H1 (cell line): Measurements from ENCODE around the gene STARD13. TPM values are rescaled to one million over a fixed set of nuclear protein-coding genes. Genes with fewer than 3 reads are reported as not detected.

ENCODE experiments used
- CTCF ChIA-PET: fragments of 300-600 bp; sonication (Branson Sonifier 250); formaldehyde crosslinking; loops from one replicate; lab custom pipeline; 2021; ENCODE audit not compliant: partially characterized antibody; lab: Charles Lee
- POLR2A ChIA-PET: fragments of 300-600 bp; sonication (Branson Sonifier 250); formaldehyde crosslinking; loops from one replicate; lab custom pipeline; 2021; ENCODE audit warnings: inconsistent platforms; ENCODE audit not compliant: partially characterized antibody; lab: Charles Lee
- DNase-seq, 2 experiments: peaks; one replicate each; pipeline versions ENCODE4 v3.0.0 to v3.0.0-alpha.2; 2010 to 2022; ENCODE audit warnings: low spot score in 2 of 2, low read depth in 1 of 2, mixed read lengths in 1 of 2
- FAIRE-seq: peaks from 2 replicates; lab custom pipeline; 2011; peaks lifted over from hg19 to GRCh38; lab: Jason Lieb, UNC
- H2AFZ ChIP-seq: 2 replicates; pipeline ENCODE4 v1.8.1; 2012; ENCODE audit warnings: low read length, inconsistent platforms
- H2AK5ac ChIP-seq: 2 replicates; pipeline ENCODE4 v1.6.1; 2013; ENCODE audit warnings: low read depth, low read length
- H2BK120ac ChIP-seq: replicated peaks from 2 replicates; pipeline ENCODE3; 2013; ENCODE audit warnings: low read depth, low read length, inconsistent platforms
- H2BK12ac ChIP-seq: 2 replicates; pipeline ENCODE4 v1.6.1; 2013; ENCODE audit warnings: low read depth, low read length
- H2BK15ac ChIP-seq: 2 replicates; pipeline ENCODE4 v1.6.1; 2013; ENCODE audit warnings: low read length
- H2BK20ac ChIP-seq: 2 replicates; pipeline ENCODE4 v1.6.1; 2013; ENCODE audit warnings: low read length
- H2BK5ac ChIP-seq: 2 replicates; pipeline ENCODE4 v1.6.1; 2013; ENCODE audit warnings: low read depth, low read length
- H3K14ac ChIP-seq: 2 replicates; pipeline ENCODE4 v1.6.1; 2013; ENCODE audit warnings: inconsistent platforms; ENCODE audit not compliant: insufficient read length
- H3K18ac ChIP-seq: 2 replicates; pipeline ENCODE4 v1.6.1; 2013; ENCODE audit warnings: low read length; ENCODE audit errors: extremely low read depth
- H3K23ac ChIP-seq: 2 replicates; pipeline ENCODE4 v1.6.1; 2013; ENCODE audit warnings: inconsistent platforms; ENCODE audit not compliant: insufficient read length
- H3K23me2 ChIP-seq: 2 replicates; pipeline ENCODE4 v1.6.1; 2013; ENCODE audit warnings: low read depth, low read length
- H3K27ac ChIP-seq: 2 replicates; pipeline ENCODE4 v1.6.1; 2011; ENCODE audit warnings: low read depth, low read length, inconsistent platforms
- H3K27me3 ChIP-seq, 4 experiments: replicated peaks in 1 of 4; 1 replicate in 1 of 4; 2 replicates in 3 of 4; pipeline versions ENCODE4 v1.6.1 to v1.8.1; 2011 to 2013; ENCODE audit warnings: low read length in 3 of 4, mild to moderate bottlenecking in 3 of 4, inconsistent platforms in 2 of 4, mixed read lengths in 2 of 4, moderate library complexity in 1 of 4; ENCODE audit not compliant: control insufficient read depth in 3 of 4, insufficient read depth in 3 of 4; ENCODE audit errors: extremely low read depth in 1 of 4
- H3K36me3 ChIP-seq, 4 experiments: 2 replicates each; pipeline versions ENCODE4 v1.6.1 to v1.8.1; 2011 to 2013; ENCODE audit warnings: mild to moderate bottlenecking in 4 of 4, low read length in 3 of 4, moderate library complexity in 2 of 4, control low read depth in 1 of 4, inconsistent platforms in 1 of 4; ENCODE audit not compliant: insufficient read depth in 4 of 4, control insufficient read depth in 2 of 4
- H3K4ac ChIP-seq: replicated peaks from 2 replicates; pipeline ENCODE3; 2013; ENCODE audit warnings: low read length, low read depth, mixed read lengths, inconsistent platforms; ENCODE audit not compliant: insufficient read length
- H3K4me1 ChIP-seq, 4 experiments: replicated peaks in 1 of 4; 1 replicate in 1 of 4; 2 replicates in 3 of 4; pipeline versions ENCODE4 v1.6.1 to v1.8.1; 2011 to 2013; ENCODE audit warnings: low read length in 3 of 4, inconsistent platforms in 2 of 4, mixed read lengths in 1 of 4; ENCODE audit not compliant: insufficient read depth in 4 of 4, control insufficient read depth in 3 of 4
- H3K4me2 ChIP-seq, 2 experiments: 2 replicates each; pipeline versions ENCODE4 v1.6.1 to v1.8.1; 2011 to 2013; ENCODE audit warnings: low read depth in 2 of 2, low read length in 2 of 2, control low read depth in 1 of 2, inconsistent platforms in 1 of 2, mild to moderate bottlenecking in 1 of 2; ENCODE audit not compliant: insufficient read depth in 1 of 2
- H3K4me3 ChIP-seq, 4 experiments: fragments of 200-600, 300-600 bp in 1 of 4; sonication (generic), shearing (Covaris generic), sonication (Bioruptor Twin) in 1 of 4; 2 replicates each; pipeline versions ENCODE4 v1.5.1 to v1.8.1; 2011 to 2016; ENCODE audit warnings: low read length in 4 of 4, low read depth in 3 of 4, control low read depth in 2 of 4, inconsistent platforms in 2 of 4, mild to moderate bottlenecking in 2 of 4, mixed read lengths in 1 of 4, moderate library complexity in 1 of 4; ENCODE audit not compliant: insufficient read depth in 2 of 4; ENCODE audit errors: extremely low read depth in 1 of 4
- H3K56ac ChIP-seq: replicated peaks from 2 replicates; pipeline ENCODE3; 2013; ENCODE audit warnings: low read depth, mild to moderate bottlenecking, mixed read lengths, low read length, inconsistent platforms; ENCODE audit not compliant: insufficient read length
- H3K79me1 ChIP-seq: 2 replicates; pipeline ENCODE4 v1.6.1; 2013; ENCODE audit warnings: low read depth, low read length, control low read depth
- H3K79me2 ChIP-seq, 2 experiments: 2 replicates each; pipeline versions ENCODE4 v1.6.1 to v1.8.1; 2012 to 2013; ENCODE audit warnings: low read length in 2 of 2, mild to moderate bottlenecking in 2 of 2, inconsistent platforms in 1 of 2; ENCODE audit not compliant: insufficient read depth in 2 of 2, control insufficient read depth in 1 of 2
- H3K9ac ChIP-seq, 4 experiments: replicated peaks in 1 of 4; 1 replicate in 1 of 4; 2 replicates in 3 of 4; pipeline versions ENCODE4 v1.6.1 to v1.8.1; 2011 to 2013; ENCODE audit warnings: low read depth in 3 of 4, low read length in 3 of 4, control low read depth in 2 of 4, mild to moderate bottlenecking in 2 of 4, moderate library complexity in 2 of 4, inconsistent platforms in 1 of 4; ENCODE audit errors: extremely low read depth in 1 of 4
- H3K9me3 ChIP-seq, 2 experiments: 2 replicates each; pipeline versions ENCODE4 v1.6.1 to v1.8.1; 2012 to 2013; ENCODE audit warnings: mild to moderate bottlenecking in 2 of 2, moderate library complexity in 2 of 2, control low read depth in 1 of 2, inconsistent platforms in 1 of 2, low read depth in 1 of 2, low read length in 1 of 2, mixed read lengths in 1 of 2; ENCODE audit not compliant: insufficient read depth in 2 of 2
- H4K20me1 ChIP-seq, 2 experiments: replicated peaks in 1 of 2; 2 replicates each; pipeline versions ENCODE3 to v1.8.1; 2011 to 2013; ENCODE audit warnings: inconsistent platforms in 2 of 2, low read length in 2 of 2, mild to moderate bottlenecking in 1 of 2; ENCODE audit not compliant: insufficient read depth in 2 of 2, control insufficient read depth in 1 of 2
- H4K5ac ChIP-seq: 2 replicates; pipeline ENCODE4 v1.6.1; 2013; ENCODE audit warnings: low read length, low read depth, mixed read lengths, inconsistent platforms; ENCODE audit not compliant: insufficient read length
- H4K8ac ChIP-seq: 2 replicates; pipeline ENCODE4 v1.8.0; 2013; ENCODE audit warnings: mild to moderate bottlenecking, moderate library complexity, low read length, inconsistent platforms; ENCODE audit not compliant: insufficient read depth; ENCODE audit errors: extremely low read depth
- H4K91ac ChIP-seq: replicated peaks from 2 replicates; pipeline ENCODE3; 2013; ENCODE audit warnings: low read length, mixed read lengths, inconsistent platforms; ENCODE audit not compliant: insufficient read length
- ATF2 ChIP-seq: IDR thresholded peaks from 2 replicates; pipeline ENCODE4 v1.6.1; 2012; ENCODE audit warnings: low read length, inconsistent platforms
- E2F6 ChIP-seq: IDR thresholded peaks from 2 replicates; pipeline ENCODE4 v1.6.1; 2012; ENCODE audit warnings: inconsistent platforms
- FOSL1 ChIP-seq: IDR thresholded peaks from 2 replicates; pipeline ENCODE4 v1.6.1; 2011; ENCODE audit warnings: mild to moderate bottlenecking, low read depth, low read length, moderate library complexity; ENCODE audit not compliant: insufficient read depth
- MAFK ChIP-seq: IDR thresholded peaks from 2 replicates; pipeline ENCODE4 v1.6.1; 2012; ENCODE audit warnings: low read depth, mild to moderate bottlenecking, improper control_type of control experiment, low read length
- POU5F1 ChIP-seq: IDR thresholded peaks from 2 replicates; pipeline ENCODE4 v1.6.1; 2011; ENCODE audit warnings: low read depth, mild to moderate bottlenecking, low read length, moderate library complexity
- RBBP5 ChIP-seq: IDR thresholded peaks from 2 replicates; pipeline ENCODE4 v1.7.1; 2012; ENCODE audit warnings: low read depth, mild to moderate bottlenecking, inconsistent platforms, low read length, moderate library complexity, borderline replicate concordance
- RFX5 ChIP-seq: IDR thresholded peaks from 2 replicates; pipeline ENCODE4 v1.6.1; 2011; ENCODE audit warnings: low read depth, low read length, improper control_type of control experiment, borderline replicate concordance
- SAP30 ChIP-seq: fragments of 300-600 bp; sonication (generic); IDR thresholded peaks from 2 replicates; pipeline ENCODE4 v1.7.1; 2012; ENCODE audit warnings: low read length, moderate library complexity, mild to moderate bottlenecking, inconsistent platforms; ENCODE audit not compliant: insufficient read depth, insufficient replicate concordance
- SP4 ChIP-seq: IDR thresholded peaks from 2 replicates; pipeline ENCODE4 v1.6.1; 2012; ENCODE audit warnings: low read length, inconsistent platforms
- SUZ12 ChIP-seq: fragments of 200-600 bp; sonication (generic); IDR thresholded peaks from 2 replicates; pipeline ENCODE4 v1.6.1; 2012; ENCODE audit warnings: mild to moderate bottlenecking, inconsistent platforms, low read length, moderate library complexity, mixed read lengths
- TEAD4 ChIP-seq: IDR thresholded peaks from 2 replicates; pipeline ENCODE4 v1.6.1; 2012; ENCODE audit warnings: low read depth, low read length, inconsistent platforms, mixed read lengths
- ZNF274 ChIP-seq: IDR thresholded peaks from 2 replicates; pipeline ENCODE4 v1.7.0; 2012; ENCODE audit warnings: low read length, borderline replicate concordance; ENCODE audit errors: extremely low read depth
- WGBS, 2 experiments: shearing (Covaris generic) in 1 of 2; methylation state at CpG; one replicate each; pipeline versions ENCODE4 v1.1.6 to v1.1.7; 2013 to 2015; ENCODE audit warnings: low lambda C conversion rate in 2 of 2, mixed read lengths in 2 of 2, inconsistent platforms in 1 of 2, low coverage in 1 of 2, missing lambda C conversion rate in 1 of 2; ENCODE audit not compliant: insufficient replicate concordance in 2 of 2, insufficient coverage in 1 of 2, insufficient read length in 1 of 2; ENCODE audit errors: extremely low coverage in 1 of 2, missing lambda C conversion rate in 1 of 2; 5-methylcytosine and 5-hydroxymethylcytosine counted together
- polyA plus RNA-seq, 7 experiments: library from polyadenylated mRNA; depleted of rRNA in 3 of 7; stranded (reverse) in 5 of 7; unstranded in 2 of 7; fragments of >200 nt in 5 of 7; fragments of 200-250 nt in 2 of 7; gene quantifications; 1 replicate in 5 of 7; 2 replicates in 1 of 7; 4 replicates in 1 of 7; pipeline versions ENCODE4 v1.2.1 to v1.2.3, GENCODE V29; 2011 to 2013; ENCODE audit warnings: missing spikeins in 2 of 7, mixed read lengths in 2 of 7
- total RNA-seq: library from RNA; stranded (reverse); fragmentation: NEBNext Ultra II Directional; extraction: Animal tissue kit (Norgen Biotek cat#: 25700); gene quantifications from 2 replicates; pipeline ENCODE4 v1.2.1, GENCODE V29; 2021

STARD13 gene
- total and polyA plus RNA-seq, 2 of the 8 experiments (the other 6 are each of a cell fraction or from before 2014, with no cell fraction given) = 0.82 to 2.9 TPM

- no peaks in the 10 kb centered on the region for H3K23me2 ChIP-seq
- H2AK5ac ChIP-seq = no peak overlapping the region
- no peak overlapping the region for H2BK120ac ChIP-seq
- H4K20me1 ChIP-seq = no peaks in the 10 kb centered on the region
- H4K5ac ChIP-seq = no peak overlapping the region
- H3K4ac ChIP-seq = no peak overlapping the region
- no peaks in the 10 kb centered on the region for H3K9me3 ChIP-seq
- POLR2A ChIA-PET = no interaction called here
- H3K27ac ChIP-seq = no peak overlapping the region
- 100% methylated on average over 2 of the region's 2 CpGs; no CpG with 5 or more reads in 1 of the 2 experiments for WGBS, 2 experiments
- H2BK5ac ChIP-seq = no peak overlapping the region
- no peak overlapping the region for H3K56ac ChIP-seq
- H3K27me3 ChIP-seq = no peaks in the 10 kb centered on the region
- no peaks in the 10 kb centered on the region for H3K79me2 ChIP-seq
- no peak overlapping the region for H3K4me3 ChIP-seq
- no peak for DNase-seq
- no peaks in the 10 kb centered on the region for H3K79me1 ChIP-seq
- H3K36me3 ChIP-seq = no peaks in the 10 kb centered on the region
- no peaks in the 10 kb centered on the region for H3K4me1 ChIP-seq
- CTCF ChIA-PET = interaction anchor here (0.8 kb wide), 1 partner anchor 62 kb away, joined by 3 read pairs; no protein-coding TSS in a partner anchor
- H2BK20ac ChIP-seq = no peak overlapping the region
- no peak for FAIRE-seq
- H3K9ac ChIP-seq = no peak overlapping the region
- H2BK15ac ChIP-seq = no peak overlapping the region
- H4K8ac ChIP-seq = no peak overlapping the region
- no peak overlapping the region for H3K14ac ChIP-seq
- no peak overlapping the region for H3K4me2 ChIP-seq
- H3K23ac ChIP-seq = no peak overlapping the region
- H2AFZ ChIP-seq = no peak overlapping the region
- no peak overlapping the region for H2BK12ac ChIP-seq
- H3K18ac ChIP-seq = no peak overlapping the region
- no peak overlapping the region for H4K91ac ChIP-seq
- TF ChIP-seq ZNF274 (no peak), SUZ12 (no peak), E2F6 (no peak), MAFK (no peak), TEAD4 (no peak), RBBP5 (no peak), ATF2 (no peak), FOSL1 (no peak), SAP30 (no peak), POU5F1 (no peak), RFX5 (no peak), SP4 (no peak)
Measured at GRCh38 chr13:33311040-33311439, 25.5 kb upstream of the STARD13 start.
